Measurements from ENCODE around the gene ATXN2. TPM values are rescaled to one million over a fixed set of nuclear protein-coding genes. Genes with fewer than 3 reads are reported as not detected.

The ATXN2 gene
- total RNA-seq, 1 donor from 2014 or later = 34.2 TPM

GRCh38 chr12:111455448-111456320 lies 143.4 kb downstream of the ATXN2 start:
- Histone ChIP-seq H2AFZ (replicated peaks) (no peak overlapping the region), H3F3A (ENCODE audit: low read depth) (peaks cover 8% of the 10 kb centered on the region), H3K27ac (no peak overlapping the region), H4K20me1 (ENCODE audit: low read depth) (peaks cover 8% of the 10 kb centered on the region), H3K4me3 (no peak overlapping the region), H3K4me1 (no peaks in the 10 kb centered on the region), H3K9me3 (ENCODE audit: low read depth) (no peaks in the 10 kb centered on the region), H3K9ac (no peak overlapping the region), H3K27me3 (no peaks in the 10 kb centered on the region), H3K79me2 (ENCODE audit: low read depth) (no peaks in the 10 kb centered on the region), H3K36me3 (peaks cover 2% of the 10 kb centered on the region), H3K4me2 (no peak overlapping the region)
- Mint-ChIP-seq H3K4me1 (no peaks in the 10 kb centered on the region), H3K9me3 (no peaks in the 10 kb centered on the region), H3K4me3 (no peak overlapping the region), H3K27me3 (ENCODE audit: insufficient read depth, low read depth) (no peaks in the 10 kb centered on the region), H3K36me3 (peaks cover 29% of the 10 kb centered on the region), H3K27ac (no peak overlapping the region)
- DNase-seq (ENCODE audit: low spot score) = no peak
- TF ChIP-seq EZH2 (IDR thresholded peaks at IDR 0.05) (no peak), EZH2phosphoT487 (IDR thresholded peaks at IDR 0.05) (no peak), CTCF (IDR thresholded peaks at IDR 0.05) (no peak)

GRCh38 chr12:111454716-111455447 lies 144.2 kb downstream of the ATXN2 start:
- H3K36me3 Mint-ChIP-seq = peaks cover 30% of the 10 kb centered on the region
- H3K4me3 Mint-ChIP-seq = no peak overlapping the region
- H4K20me1 ChIP-seq (ENCODE audit: low read depth) = peaks cover 9% of the 10 kb centered on the region

GRCh38 chr12:111454311-111454710 lies 144.8 kb downstream of the ATXN2 start:
- Histone ChIP-seq H4K20me1 (ENCODE audit: low read depth) (peaks cover 9% of the 10 kb centered on the region), H3K4me2 (no peak overlapping the region), H2AFZ (replicated peaks) (no peak overlapping the region), H3K79me2 (ENCODE audit: low read depth) (no peaks in the 10 kb centered on the region), H3K27ac (no peak overlapping the region), H3K9me3 (ENCODE audit: low read depth) (no peaks in the 10 kb centered on the region), H3K27me3 (no peaks in the 10 kb centered on the region), H3K4me3 (no peak overlapping the region), H3K36me3 (no peaks in the 10 kb centered on the region), H3K4me1 (no peaks in the 10 kb centered on the region), H3K9ac (no peak overlapping the region), H3F3A (ENCODE audit: low read depth) (peaks cover 8% of the 10 kb centered on the region)
- H3K27me3 Mint-ChIP-seq (ENCODE audit: insufficient read depth, low read depth) = no peaks in the 10 kb centered on the region
- H3K4me1 Mint-ChIP-seq = no peaks in the 10 kb centered on the region
- no peak overlapping the region for H3K27ac Mint-ChIP-seq
- no peak overlapping the region for H3K4me3 Mint-ChIP-seq
- no peak for DNase-seq (ENCODE audit: low spot score)
- peaks cover 30% of the 10 kb centered on the region for H3K36me3 Mint-ChIP-seq
- H3K9me3 Mint-ChIP-seq = no peaks in the 10 kb centered on the region
- no peak for TF ChIP-seq EZH2 (IDR thresholded peaks at IDR 0.05)

More at GRCh38 chr12:111454716-111455447, 144.2 kb downstream of the ATXN2 start:
- no peak overlapping the region for H3K9ac ChIP-seq
- H3K27ac Mint-ChIP-seq = no peak overlapping the region
- H3K4me1 Mint-ChIP-seq = no peaks in the 10 kb centered on the region
- no peak overlapping the region for H2AFZ ChIP-seq (replicated peaks)
- no peak for DNase-seq (ENCODE audit: low spot score)
- no peaks in the 10 kb centered on the region for H3K27me3 ChIP-seq
- H3K4me3 ChIP-seq = no peak overlapping the region
- H3K27me3 Mint-ChIP-seq (ENCODE audit: insufficient read depth, low read depth) = no peaks in the 10 kb centered on the region
- H3K36me3 ChIP-seq = no peaks in the 10 kb centered on the region
- TF ChIP-seq EZH2phosphoT487 (IDR thresholded peaks at IDR 0.05) (no peak), EZH2 (IDR thresholded peaks at IDR 0.05) (no peak), CTCF (IDR thresholded peaks at IDR 0.05) (no peak)
- no peak overlapping the region for H3K4me2 ChIP-seq
- no peaks in the 10 kb centered on the region for H3K4me1 ChIP-seq
- no peaks in the 10 kb centered on the region for H3K9me3 ChIP-seq (ENCODE audit: low read depth)
- no peaks in the 10 kb centered on the region for H3K79me2 ChIP-seq (ENCODE audit: low read depth)
- peaks cover 8% of the 10 kb centered on the region for H3F3A ChIP-seq (ENCODE audit: low read depth)
- no peak overlapping the region for H3K27ac ChIP-seq
- H3K9me3 Mint-ChIP-seq = no peaks in the 10 kb centered on the region

All from neural progenitor cell (in vitro differentiated cells).